Suppressor macrophage (primary cell): ENCODE results near the gene TBL3.

ENCODE experiments used
- DNase-seq, 4 experiments: peaks; one replicate each; pipeline ENCODE4 v3.0.0-alpha.2; 2020 to 2022

The TBL3 gene

GRCh38 chr16:1964506-1965395 is 7.1 kb upstream of the TBL3 start, which contains the start of gene RPS2:
Gene RPS2, minus strand, starts transcription at chr16:1964826. Its CDS starts 201 bp downstream, at chr16:1964625.
- peak; percentile 100 for DNase-seq

GRCh38 chr16:1965396-1966001 is 6.4 kb upstream of the TBL3 start:
- peak in 3 of 4 experiments; percentile 15 to 43 (median 40) for DNase-seq

- no peak for DNase-seq
These were observed 5.4 kb upstream of the TBL3 start, which contains the start of gene RNF151 for GRCh38 chr16:1966460-1966859. Gene RNF151, plus strand, starts transcription at chr16:1966856. Its CDS starts 26 bp downstream, at chr16:1966882.

- DNase-seq: no peak
These were observed 3.5 kb upstream of the TBL3 start for GRCh38 chr16:1968146-1968953.

GRCh38 chr16:1972490-1972877 is 631 bp downstream of the TBL3 start:
- peak in 2 of 4 experiments; percentile 22 to 39 for DNase-seq

- DNase-seq: no peak
These were observed 1.8 kb downstream of the TBL3 start for GRCh38 chr16:1973461-1974156.

- no peak for DNase-seq
These were observed 2.6 kb downstream of the TBL3 start for GRCh38 chr16:1974157-1975070.

GRCh38 chr16:1975432-1976215 is 3.8 kb downstream of the TBL3 start:
- no peak for DNase-seq

GRCh38 chr16:1976216-1976520 is 4.3 kb downstream of the TBL3 start:
- DNase-seq: no peak

- DNase-seq: no peak
These were observed 5.4 kb downstream of the TBL3 start for GRCh38 chr16:1976951-1977874.

- DNase-seq: no peak
These were observed 6.0 kb downstream of the TBL3 start for GRCh38 chr16:1977875-1978268.

- no peak for DNase-seq
These were observed 6.7 kb downstream of the TBL3 start for GRCh38 chr16:1978476-1979120.

- DNase-seq: peak in 1 of 4 experiments; percentile 44
These were observed 7.6 kb downstream of the TBL3 start for GRCh38 chr16:1979271-1980029.

GRCh38 chr16:1980030-1980769 is 8.3 kb downstream of the TBL3 start:
- no peak for DNase-seq

- DNase-seq: no peak
These were observed 8.9 kb downstream of the TBL3 start for GRCh38 chr16:1980770-1981087.

GRCh38 chr16:1981398-1981836 is 9.6 kb downstream of the TBL3 start, which contains the start of gene NOXO1:
Gene NOXO1, minus strand, starts transcription at chr16:1981469. Its CDS starts 290 bp downstream, at chr16:1981179.
- DNase-seq: no peak

- DNase-seq: no peak
These were observed 10.2 kb downstream of the TBL3 start for GRCh38 chr16:1982013-1982433.
